PFSK-1 (cell line): ENCODE measurements around the gene SORBS1.

ENCODE experiments used
- FOXP2 ChIP-seq: optimal IDR thresholded peaks from 2 replicates; pipeline ENCODE3; 2011; ENCODE audit warnings: borderline replicate concordance, control low read depth, inconsistent platforms; ENCODE audit not compliant: insufficient read depth; ENCODE audit errors: extremely low read length, extremely low read depth
- POLR2AphosphoS5 ChIP-seq: IDR thresholded peaks from 2 replicates; pipeline ENCODE4 v1.6.1; 2012; ENCODE audit warnings: low read depth, mild to moderate bottlenecking, control low read depth, low read length, moderate library complexity
- SIN3A ChIP-seq: IDR thresholded peaks from 2 replicates; pipeline ENCODE4 v1.6.1; 2012; ENCODE audit warnings: mild to moderate bottlenecking, low read length, moderate library complexity, borderline replicate concordance; ENCODE audit not compliant: insufficient read depth
- TAF1 ChIP-seq: IDR thresholded peaks from 2 replicates; pipeline ENCODE4 v1.6.1; 2012; ENCODE audit warnings: low read length, control low read depth, borderline replicate concordance; ENCODE audit not compliant: insufficient read depth
- TF ChIP-seq, protein P1 (sequence below), 2 experiments: IDR thresholded peaks; 2 replicates each; pipeline versions ENCODE4 v1.6.1 to v1.8.0; 2011 to 2012; ENCODE audit warnings: low read depth in 2 of 2, low read length in 2 of 2, control low read depth in 1 of 2, inconsistent platforms in 1 of 2, mild to moderate bottlenecking in 1 of 2, moderate library complexity in 1 of 2; ENCODE audit not compliant: insufficient read depth in 1 of 2

The SORBS1 gene

DNA sequence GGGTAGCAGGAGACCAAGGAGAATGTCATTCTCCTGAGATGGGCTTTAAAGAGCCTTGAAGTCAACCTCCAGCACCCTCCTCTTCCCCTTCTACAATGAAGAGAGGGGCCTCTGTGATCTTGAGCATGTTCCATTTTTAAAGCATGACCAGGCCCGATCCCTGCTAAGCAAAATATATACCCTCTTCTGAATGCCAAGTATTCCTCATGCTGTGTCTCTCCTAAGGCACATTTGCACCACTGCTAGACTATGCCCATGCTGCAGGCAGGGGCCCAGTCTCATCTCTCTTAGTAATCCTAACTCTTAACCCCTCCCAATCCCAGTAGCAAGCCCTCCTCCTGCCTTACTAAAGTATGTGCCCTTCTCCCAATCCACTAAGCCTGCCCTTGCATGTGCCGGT is 18.4 kb downstream of the SORBS1 start:
- no peak for TF ChIP-seq TAF1
- TF ChIP-seq FOXP2, result no peak

DNA sequence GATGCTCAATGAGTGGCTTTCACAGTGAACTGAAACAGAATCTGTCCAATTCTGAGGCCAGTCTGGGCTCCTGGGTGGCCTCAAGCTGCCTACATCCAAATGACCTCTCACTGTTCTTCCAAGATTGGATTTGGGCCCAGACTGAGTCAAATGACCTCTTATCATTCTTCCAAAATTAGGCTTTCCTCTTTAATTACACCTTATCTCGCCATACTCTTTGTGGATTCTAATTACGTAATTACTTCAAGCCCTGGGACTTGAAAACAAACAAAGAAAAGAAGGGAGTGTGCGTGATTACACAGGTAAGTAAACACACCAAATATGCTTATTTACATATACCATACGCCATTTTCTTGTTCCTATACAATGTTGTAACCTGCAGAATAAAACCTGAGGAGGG is 18.8 kb downstream of the SORBS1 start:
- TF ChIP-seq, protein P1, sequence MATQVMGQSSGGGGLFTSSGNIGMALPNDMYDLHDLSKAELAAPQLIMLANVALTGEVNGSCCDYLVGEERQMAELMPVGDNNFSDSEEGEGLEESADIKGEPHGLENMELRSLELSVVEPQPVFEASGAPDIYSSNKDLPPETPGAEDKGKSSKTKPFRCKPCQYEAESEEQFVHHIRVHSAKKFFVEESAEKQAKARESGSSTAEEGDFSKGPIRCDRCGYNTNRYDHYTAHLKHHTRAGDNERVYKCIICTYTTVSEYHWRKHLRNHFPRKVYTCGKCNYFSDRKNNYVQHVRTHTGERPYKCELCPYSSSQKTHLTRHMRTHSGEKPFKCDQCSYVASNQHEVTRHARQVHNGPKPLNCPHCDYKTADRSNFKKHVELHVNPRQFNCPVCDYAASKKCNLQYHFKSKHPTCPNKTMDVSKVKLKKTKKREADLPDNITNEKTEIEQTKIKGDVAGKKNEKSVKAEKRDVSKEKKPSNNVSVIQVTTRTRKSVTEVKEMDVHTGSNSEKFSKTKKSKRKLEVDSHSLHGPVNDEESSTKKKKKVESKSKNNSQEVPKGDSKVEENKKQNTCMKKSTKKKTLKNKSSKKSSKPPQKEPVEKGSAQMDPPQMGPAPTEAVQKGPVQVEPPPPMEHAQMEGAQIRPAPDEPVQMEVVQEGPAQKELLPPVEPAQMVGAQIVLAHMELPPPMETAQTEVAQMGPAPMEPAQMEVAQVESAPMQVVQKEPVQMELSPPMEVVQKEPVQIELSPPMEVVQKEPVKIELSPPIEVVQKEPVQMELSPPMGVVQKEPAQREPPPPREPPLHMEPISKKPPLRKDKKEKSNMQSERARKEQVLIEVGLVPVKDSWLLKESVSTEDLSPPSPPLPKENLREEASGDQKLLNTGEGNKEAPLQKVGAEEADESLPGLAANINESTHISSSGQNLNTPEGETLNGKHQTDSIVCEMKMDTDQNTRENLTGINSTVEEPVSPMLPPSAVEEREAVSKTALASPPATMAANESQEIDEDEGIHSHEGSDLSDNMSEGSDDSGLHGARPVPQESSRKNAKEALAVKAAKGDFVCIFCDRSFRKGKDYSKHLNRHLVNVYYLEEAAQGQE (IDR thresholded peaks at IDR 0.05; ENCODE audit: insufficient read depth in 1 of 2, low read depth in 2 of 2, low read length in 2 of 2), result no peak
- TF ChIP-seq TAF1 (no peak), SIN3A (no peak)

DNA sequence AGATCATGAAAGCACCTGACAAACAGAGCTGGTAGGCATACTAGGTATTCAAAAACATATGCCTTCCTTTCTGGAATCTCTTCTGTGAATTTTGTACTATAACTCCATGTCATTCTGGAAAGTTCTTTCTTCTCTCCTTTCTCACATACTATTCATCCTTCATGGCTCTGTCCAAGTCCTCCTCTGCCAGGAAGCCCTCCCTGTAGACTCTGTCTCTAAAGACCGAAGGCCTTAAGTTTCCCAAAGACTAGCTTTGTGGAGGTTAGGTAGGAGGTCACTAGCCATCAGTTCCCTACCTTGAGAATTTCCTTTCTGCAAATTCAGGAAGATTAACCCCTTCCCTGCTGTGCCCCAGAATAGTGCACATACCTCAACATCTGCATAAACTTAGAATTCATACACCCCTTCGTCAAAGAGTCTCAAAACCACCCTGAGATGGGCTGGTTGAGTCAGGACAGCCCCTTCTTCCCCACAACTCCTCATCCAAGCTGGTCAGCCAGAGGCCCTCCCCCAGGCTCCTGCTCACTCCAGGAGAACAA is 20.6 kb downstream of the SORBS1 start:
- TF ChIP-seq TAF1 (no peak), SIN3A (no peak), POLR2AphosphoS5 (no peak), FOXP2 (no peak)
- TF ChIP-seq, protein P1 (IDR thresholded peaks at IDR 0.05; ENCODE audit: insufficient read depth in 1 of 2, low read depth in 2 of 2, low read length in 2 of 2), result no peak

DNA sequence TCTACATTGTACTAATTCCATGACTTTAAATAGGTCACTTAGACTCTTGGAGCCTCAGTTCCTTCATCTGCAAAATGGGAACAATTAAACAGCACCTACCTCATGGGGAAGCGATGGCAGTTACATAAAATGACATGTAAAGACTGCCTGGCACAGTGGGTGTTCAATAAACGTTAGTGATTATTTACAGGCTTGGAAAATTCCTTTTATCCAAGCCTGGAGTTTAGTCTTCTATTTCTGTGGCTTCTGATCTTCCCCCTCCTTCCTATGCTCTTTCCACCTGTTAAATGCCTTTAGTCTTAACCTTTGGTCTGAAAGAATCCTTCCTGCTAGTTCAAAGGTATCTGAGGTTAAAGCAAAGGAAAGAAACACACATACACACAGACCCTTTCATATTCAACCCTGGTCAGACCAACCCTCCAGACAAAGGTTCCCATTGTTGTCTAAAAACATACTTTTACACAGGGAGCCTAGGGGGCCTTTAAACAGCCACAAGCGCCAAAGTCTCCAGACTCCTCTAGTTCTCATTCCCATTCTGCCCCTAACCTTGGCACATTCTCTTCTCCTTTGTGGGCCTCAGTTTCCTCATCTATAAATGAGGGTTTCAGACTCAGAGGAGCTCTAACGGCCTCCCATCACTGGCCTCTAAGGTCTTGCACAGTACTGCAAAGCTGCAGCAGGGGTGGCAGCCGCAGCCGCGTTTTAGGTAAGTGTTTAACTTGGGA is 21.4 kb downstream of the SORBS1 start:
- no peak for TF ChIP-seq TAF1
- no peak for TF ChIP-seq FOXP2
- TF ChIP-seq, protein P1 (IDR thresholded peaks at IDR 0.05; ENCODE audit: insufficient read depth in 1 of 2, low read depth in 2 of 2, low read length in 2 of 2), result no peak
- no peak for TF ChIP-seq SIN3A
- no peak for TF ChIP-seq POLR2AphosphoS5

DNA sequence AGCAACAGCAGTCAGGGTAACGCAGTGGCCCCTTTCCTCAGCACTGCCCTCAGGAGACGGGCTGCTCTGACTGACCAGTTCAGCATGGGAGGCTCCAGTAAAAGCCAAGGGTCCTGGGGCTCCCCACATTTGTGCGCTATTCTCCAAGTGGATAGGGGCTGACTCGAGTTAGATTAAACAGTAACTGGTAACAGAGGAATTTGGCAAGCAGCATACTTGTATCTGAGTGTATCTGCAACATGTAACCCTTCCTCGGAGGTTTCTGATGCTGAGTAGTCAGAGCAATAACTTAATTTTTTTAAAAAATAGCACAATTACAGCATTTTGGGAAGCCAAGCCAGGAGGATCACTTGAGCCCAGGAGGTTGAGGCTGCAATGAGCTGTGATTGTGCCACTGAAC is 22.8 kb downstream of the SORBS1 start:
- no peak for TF ChIP-seq SIN3A
- TF ChIP-seq, protein P1 (IDR thresholded peaks at IDR 0.05; ENCODE audit: insufficient read depth in 1 of 2, low read depth in 2 of 2, low read length in 2 of 2), result no peak
- no peak for TF ChIP-seq TAF1
- TF ChIP-seq FOXP2, result no peak
- no peak for TF ChIP-seq POLR2AphosphoS5
